Mesenchymal stem cell (in vitro differentiated cells and primary cell): ENCODE measurements around the gene RRP8.

Experiments used
- DNase-seq: peaks from one replicate; pipeline ENCODE4 v3.0.0-alpha.2; 2013
- H2AFZ ChIP-seq: one replicate; pipeline ENCODE4 v1.6.1; 2013; ENCODE audit warnings: low read depth, mild to moderate bottlenecking, control low read depth, inconsistent platforms, low read length, moderate library complexity
- H2AK5ac ChIP-seq: 2 replicates; pipeline ENCODE4 v1.6.1; 2013; ENCODE audit warnings: low read length, moderate library complexity, mild to moderate bottlenecking, inconsistent platforms; ENCODE audit not compliant: severe bottlenecking
- H2BK120ac ChIP-seq: one replicate; pipeline ENCODE4 v1.6.1; 2013; ENCODE audit warnings: low read depth, mild to moderate bottlenecking, inconsistent platforms, low read length, moderate library complexity
- H2BK12ac ChIP-seq, 2 experiments: one replicate each; pipeline ENCODE4 v1.6.1; 2013; ENCODE audit warnings: inconsistent platforms in 2 of 2, low read length in 2 of 2, mild to moderate bottlenecking in 2 of 2, moderate library complexity in 2 of 2, control low read depth in 1 of 2
- H2BK15ac ChIP-seq: one replicate; pipeline ENCODE4 v1.6.1; 2013; ENCODE audit warnings: mild to moderate bottlenecking, low read depth, inconsistent platforms; ENCODE audit not compliant: poor library complexity, severe bottlenecking
- H2BK5ac ChIP-seq: 2 replicates; pipeline ENCODE4 v1.6.1; 2013; ENCODE audit warnings: low read depth, mild to moderate bottlenecking, low read length, control low read depth, inconsistent platforms; ENCODE audit not compliant: poor library complexity, severe bottlenecking
- H3K14ac ChIP-seq, 2 experiments: one replicate each; pipeline ENCODE4 v1.6.1; 2013; ENCODE audit warnings: inconsistent platforms in 2 of 2, low read length in 2 of 2, control low read depth in 1 of 2, mild to moderate bottlenecking in 1 of 2, moderate library complexity in 1 of 2
- H3K18ac ChIP-seq, 2 experiments: one replicate each; pipeline ENCODE4 v1.6.1; 2013; ENCODE audit warnings: inconsistent platforms in 2 of 2, low read length in 2 of 2, control low read depth in 1 of 2, low read depth in 1 of 2, mild to moderate bottlenecking in 1 of 2
- H3K23ac ChIP-seq, 2 experiments: one replicate each; pipeline ENCODE4 v1.6.1; 2013; ENCODE audit warnings: inconsistent platforms in 2 of 2, low read length in 2 of 2, mild to moderate bottlenecking in 2 of 2, moderate library complexity in 2 of 2, control low read depth in 1 of 2
- H3K27ac ChIP-seq: 2 replicates; pipeline ENCODE4 v1.5.1; 2013; ENCODE audit warnings: mild to moderate bottlenecking, moderate library complexity, low read length, control low read depth, inconsistent platforms; ENCODE audit not compliant: poor library complexity, severe bottlenecking
- H3K27me3 ChIP-seq, 2 experiments: 2 replicates each; pipeline versions ENCODE4 v1.6.1 to v1.7.0; 2013; ENCODE audit warnings: low read length in 2 of 2, mild to moderate bottlenecking in 2 of 2, moderate library complexity in 2 of 2, control low read depth in 1 of 2, inconsistent platforms in 1 of 2; ENCODE audit not compliant: control insufficient read depth in 1 of 2, insufficient read depth in 1 of 2
- H3K36me3 ChIP-seq, 2 experiments: 2 replicates each; pipeline versions ENCODE4 v1.6.1 to v1.7.0; 2013; ENCODE audit warnings: low read length in 2 of 2, control low read depth in 1 of 2, inconsistent platforms in 1 of 2, low read depth in 1 of 2, mild to moderate bottlenecking in 1 of 2; ENCODE audit not compliant: insufficient read depth in 2 of 2, control insufficient read depth in 1 of 2
- H3K4ac ChIP-seq, 2 experiments: one replicate each; pipeline ENCODE4 v1.6.1; 2013; ENCODE audit warnings: inconsistent platforms in 2 of 2, low read length in 2 of 2, mild to moderate bottlenecking in 2 of 2, moderate library complexity in 2 of 2, control low read depth in 1 of 2, low read depth in 1 of 2
- H3K4me1 ChIP-seq: 2 replicates; pipeline ENCODE4 v1.6.1; 2013; ENCODE audit warnings: low read depth, low read length, control low read depth; ENCODE audit not compliant: control insufficient read depth, insufficient read depth
- H3K4me2 ChIP-seq: 2 replicates; pipeline ENCODE4 v1.6.1; 2013; ENCODE audit warnings: low read length, mild to moderate bottlenecking, inconsistent platforms; ENCODE audit not compliant: poor library complexity, severe bottlenecking
- H3K4me3 ChIP-seq, 2 experiments: 2 replicates each; pipeline versions ENCODE4 v1.5.1 to v1.7.0; 2013; ENCODE audit warnings: low read length in 2 of 2, mild to moderate bottlenecking in 2 of 2, control low read depth in 1 of 2, low read depth in 1 of 2; ENCODE audit not compliant: insufficient read depth in 1 of 2
- H3K79me1 ChIP-seq: replicated peaks from 2 replicates; pipeline ENCODE4 v1.6.1; 2013; ENCODE audit warnings: mild to moderate bottlenecking, control low read depth, low read length, inconsistent platforms; ENCODE audit not compliant: poor library complexity, severe bottlenecking
- H3K9ac ChIP-seq: 2 replicates; pipeline ENCODE4 v1.7.0; 2013; ENCODE audit warnings: mild to moderate bottlenecking, low read length, moderate library complexity
- H3K9me3 ChIP-seq: 2 replicates; pipeline ENCODE4 v1.7.0; 2013; ENCODE audit warnings: mild to moderate bottlenecking, low read length; ENCODE audit not compliant: control insufficient read depth
- H4K8ac ChIP-seq: one replicate; pipeline ENCODE4 v1.6.1; 2013; ENCODE audit warnings: inconsistent platforms, mild to moderate bottlenecking, low read length, moderate library complexity
- H4K91ac ChIP-seq: one replicate; pipeline ENCODE4 v1.6.1; 2013; ENCODE audit warnings: mild to moderate bottlenecking, low read length, inconsistent platforms
- WGBS: methylation state at CpG from one replicate; pipeline ENCODE4 v1.1.7; 2013; ENCODE audit warnings: mixed read lengths; 5-methylcytosine and 5-hydroxymethylcytosine counted together

Gene RRP8

GRCh38 chr11:6583584-6583983, 19.8 kb downstream of the RRP8 start:
- Histone ChIP-seq H2BK5ac (no peak overlapping the region), H3K14ac (no peak overlapping the region), H3K4me2 (no peak overlapping the region), H2BK15ac (no peak overlapping the region), H2AK5ac (no peak overlapping the region), H4K8ac (no peak overlapping the region), H3K27ac (no peak overlapping the region), H2AFZ (no peak overlapping the region), H3K23ac (no peak overlapping the region), H3K79me1 (peaks cover 10% of the 10 kb centered on the region), H3K9ac (no peak overlapping the region), H3K4ac (no peak overlapping the region), H4K91ac (no peak overlapping the region), H3K27me3 (no peaks in the 10 kb centered on the region), H3K9me3 (peaks cover 17% of the 10 kb centered on the region), H3K4me1 (peaks cover 11% of the 10 kb centered on the region), H3K18ac (no peak overlapping the region), H3K36me3 (peaks cover 8 to 18% of the 10 kb centered on the region in 2 experiments), H2BK120ac (no peak overlapping the region), H2BK12ac (no peak overlapping the region), H3K4me3 (no peak overlapping the region)
- WGBS, result 100% methylated on average over 1 of the region's 1 CpG
- DNase-seq, result no peak

- no peak overlapping the region for H2BK12ac ChIP-seq
- no peak overlapping the region for H3K9ac ChIP-seq
- H2BK15ac ChIP-seq, result no peak overlapping the region
- H2BK120ac ChIP-seq, result no peak overlapping the region
- no peak overlapping the region for H3K4ac ChIP-seq
- H3K4me2 ChIP-seq, result no peak overlapping the region
- no peak overlapping the region for H3K18ac ChIP-seq
- WGBS, result 96% methylated on average over 2 of the region's 2 CpGs
- no peak overlapping the region for H2AK5ac ChIP-seq
- H3K27me3 ChIP-seq, result no peaks in the 10 kb centered on the region
- H3K23ac ChIP-seq, result no peak overlapping the region
- peaks cover 6% of the 10 kb centered on the region for H3K79me1 ChIP-seq
- no peak overlapping the region for H3K27ac ChIP-seq
- no peak overlapping the region for H4K91ac ChIP-seq
- peaks cover 14% of the 10 kb centered on the region for H3K9me3 ChIP-seq
- no peak overlapping the region for H3K14ac ChIP-seq
- no peak for DNase-seq
- no peak overlapping the region for H2BK5ac ChIP-seq
- no peak overlapping the region for H3K4me3 ChIP-seq
- H3K36me3 ChIP-seq, result peaks cover 8 to 14% of the 10 kb centered on the region in 2 experiments
- H3K4me1 ChIP-seq, result peaks cover 5% of the 10 kb centered on the region
- no peak overlapping the region for H2AFZ ChIP-seq
- H4K8ac ChIP-seq, result no peak overlapping the region
These were observed 23.7 kb downstream of the RRP8 start for GRCh38 chr11:6579681-6580080.

GRCh38 chr11:6578134-6578533, 25.3 kb downstream of the RRP8 start:
- Histone ChIP-seq H4K8ac (no peak overlapping the region), H3K14ac (no peak overlapping the region), H3K23ac (no peak overlapping the region), H2AK5ac (no peak overlapping the region), H3K9me3 (no peaks in the 10 kb centered on the region), H2BK5ac (no peak overlapping the region), H3K79me1 (peaks cover 6% of the 10 kb centered on the region), H3K4ac (no peak overlapping the region), H2BK12ac (no peak overlapping the region), H3K27ac (no peak overlapping the region), H3K27me3 (no peaks in the 10 kb centered on the region), H2BK120ac (no peak overlapping the region), H2BK15ac (no peak overlapping the region), H3K4me2 (no peak overlapping the region), H3K4me3 (no peak overlapping the region), H3K4me1 (peaks cover 5% of the 10 kb centered on the region), H4K91ac (no peak overlapping the region), H3K36me3 (peaks cover 8 to 14% of the 10 kb centered on the region in 2 experiments), H3K9ac (no peak overlapping the region), H2AFZ (no peak overlapping the region), H3K18ac (no peak overlapping the region)
- no peak for DNase-seq
- WGBS, result no CpG with 5 or more reads among the region's 1 CpG

DNA sequence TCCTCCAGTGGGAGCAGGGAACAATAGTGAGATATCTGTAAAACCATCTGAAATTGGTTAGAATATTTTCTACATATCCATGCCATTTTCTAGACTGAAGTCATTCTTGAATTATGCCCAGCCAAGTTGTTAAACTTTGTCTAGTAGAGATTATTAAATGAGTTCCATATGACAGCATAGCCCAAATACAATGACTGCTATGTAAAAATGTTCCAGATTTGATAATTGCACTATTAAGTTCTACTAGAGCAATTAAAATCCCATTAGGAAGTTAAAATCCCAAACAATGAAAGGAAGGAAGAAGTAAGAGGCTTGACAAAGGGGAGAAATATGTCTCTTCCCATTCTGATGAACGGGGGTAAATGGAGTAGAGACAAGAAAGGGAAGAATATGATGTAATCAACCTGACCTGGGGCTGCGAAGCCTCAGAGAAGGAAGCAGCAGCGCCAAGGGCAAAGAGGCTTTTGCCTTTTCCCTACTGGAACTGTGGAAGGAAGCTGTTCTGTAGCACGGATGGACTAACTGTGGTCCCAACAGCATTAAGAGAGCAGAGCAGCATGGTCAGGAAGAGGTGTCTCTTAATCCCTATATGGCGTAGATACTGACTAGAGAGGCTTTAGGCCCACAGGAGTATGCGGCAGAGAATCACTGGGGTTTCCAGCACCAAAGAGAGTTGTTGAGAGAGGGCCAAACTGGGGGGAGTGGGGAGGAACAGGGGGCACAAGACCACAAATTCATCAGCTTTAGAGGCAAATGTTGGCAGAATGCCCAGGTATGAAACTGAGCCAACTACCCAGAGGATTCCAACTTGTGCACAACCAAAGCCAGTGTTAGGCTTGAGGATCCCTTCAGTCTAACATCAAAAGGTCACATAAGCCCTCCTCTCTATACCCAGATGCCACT, 26.7 kb downstream of the RRP8 start:
- H3K4me1 ChIP-seq, result peaks cover 6% of the 10 kb centered on the region
- no peak overlapping the region for H2BK120ac ChIP-seq
- H3K4ac ChIP-seq, result no peak overlapping the region
- peak overlapping the region in 1 of 2 experiments; percentile 41 for H3K14ac ChIP-seq
- no peak overlapping the region for H2BK12ac ChIP-seq
- no peak overlapping the region for H3K4me2 ChIP-seq
- peak overlapping the region; percentile 57 for H3K9ac ChIP-seq
- no peak overlapping the region for H2BK15ac ChIP-seq
- peak overlapping the region; percentile 25 for H4K91ac ChIP-seq
- H2AK5ac ChIP-seq, result no peak overlapping the region
- peaks cover 6% of the 10 kb centered on the region for H3K79me1 ChIP-seq
- no peak overlapping the region for H2BK5ac ChIP-seq
- no peak overlapping the region for H3K27ac ChIP-seq
- H3K27me3 ChIP-seq, result no peaks in the 10 kb centered on the region
- peak overlapping the region in 1 of 2 experiments; percentile 4 for H3K18ac ChIP-seq
- peak; percentile 22 for DNase-seq
- WGBS, result 70% methylated on average over 5 of the region's 6 CpGs
- H3K9me3 ChIP-seq, result no peaks in the 10 kb centered on the region
- no peak overlapping the region for H4K8ac ChIP-seq
- no peak overlapping the region for H2AFZ ChIP-seq
- no peak overlapping the region for H3K23ac ChIP-seq
- peak overlapping the region in 1 of 2 experiments; percentile 40 for H3K4me3 ChIP-seq
- peaks cover 8 to 15% of the 10 kb centered on the region in 2 experiments for H3K36me3 ChIP-seq
